ENCODE measurements around the gene ZSCAN10. TPM values are rescaled to one million over a fixed set of nuclear protein-coding genes. Genes with fewer than 3 reads are reported as not detected.

Gene ZSCAN10
- total RNA-seq, 1 experiment from 2014 or later: not detected

DNA sequence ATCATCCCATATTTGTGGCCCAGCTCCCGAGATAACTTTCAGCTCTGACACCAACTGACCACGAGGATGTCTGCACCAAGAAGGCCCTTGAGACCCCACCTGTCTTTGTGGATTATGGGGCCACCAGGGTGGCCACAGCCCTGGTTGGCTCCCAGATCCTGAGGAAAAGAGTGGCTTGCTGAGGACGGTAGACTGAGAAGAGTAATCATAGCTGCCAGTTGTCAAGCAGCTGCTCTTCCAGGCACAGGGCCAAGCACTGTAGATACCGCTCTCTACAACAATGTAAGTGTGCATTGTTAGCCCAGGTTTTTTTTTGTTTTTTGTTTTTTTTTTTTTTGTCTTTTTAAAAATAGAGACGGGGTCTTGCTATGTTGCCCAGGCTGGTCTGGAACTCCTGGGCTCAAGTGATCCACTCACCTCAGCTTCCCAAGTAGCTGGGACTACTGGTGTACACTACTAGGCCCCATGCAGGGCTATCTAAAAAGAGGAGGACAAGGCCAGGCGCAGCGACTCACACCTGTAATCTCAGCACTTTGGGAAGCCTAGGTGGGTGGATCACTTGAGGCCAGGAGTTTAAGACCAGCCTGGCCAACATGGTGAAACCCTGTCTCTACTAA lies 22.9 kb upstream of the ZSCAN10 start:
- intact Hi-C loops (cut with micrococcal nuclease): no loop called here
- no peaks in the 10 kb centered on the region for H3K27me3 ChIP-seq (ENCODE audit: low read length)

DNA sequence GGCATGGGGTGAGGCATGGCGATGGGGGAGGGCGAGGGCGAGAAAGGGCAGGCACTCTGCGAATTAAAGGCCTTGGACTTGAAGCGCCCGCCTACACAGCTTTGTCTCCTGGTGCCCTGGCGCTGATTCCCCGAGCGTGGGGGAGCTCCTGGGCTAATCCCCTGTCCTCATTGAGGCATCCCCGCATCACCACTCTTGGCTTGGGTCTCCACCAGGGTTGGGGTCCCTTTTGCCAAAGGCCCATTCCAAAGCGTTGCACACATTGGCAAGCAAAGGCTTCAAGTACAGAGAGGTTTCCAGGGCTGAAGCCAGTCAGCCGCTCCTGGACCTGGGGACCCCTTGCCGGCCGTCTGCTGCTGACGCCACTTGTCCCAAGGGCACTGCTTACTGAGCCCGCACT lies 21.3 kb upstream of the ZSCAN10 start:
- intact Hi-C loops (cut with micrococcal nuclease): no loop called here
- H3K9ac ChIP-seq (ENCODE audit: low read length): no peak overlapping the region
- ATAC-seq (no peak), DNase-seq (no peak)
- no peaks in the 10 kb centered on the region for H4K20me1 ChIP-seq (ENCODE audit: low read length)
- no peak overlapping the region for H3K27ac ChIP-seq (ENCODE audit: low read length)
- H3K79me2 ChIP-seq (ENCODE audit: low read length): no peaks in the 10 kb centered on the region
- no peaks in the 10 kb centered on the region; the same call in 1 of the 2 replicates for H3K4me1 ChIP-seq (ENCODE audit: insufficient read depth, low read length)
- TF ChIP-seq, protein P1, sequence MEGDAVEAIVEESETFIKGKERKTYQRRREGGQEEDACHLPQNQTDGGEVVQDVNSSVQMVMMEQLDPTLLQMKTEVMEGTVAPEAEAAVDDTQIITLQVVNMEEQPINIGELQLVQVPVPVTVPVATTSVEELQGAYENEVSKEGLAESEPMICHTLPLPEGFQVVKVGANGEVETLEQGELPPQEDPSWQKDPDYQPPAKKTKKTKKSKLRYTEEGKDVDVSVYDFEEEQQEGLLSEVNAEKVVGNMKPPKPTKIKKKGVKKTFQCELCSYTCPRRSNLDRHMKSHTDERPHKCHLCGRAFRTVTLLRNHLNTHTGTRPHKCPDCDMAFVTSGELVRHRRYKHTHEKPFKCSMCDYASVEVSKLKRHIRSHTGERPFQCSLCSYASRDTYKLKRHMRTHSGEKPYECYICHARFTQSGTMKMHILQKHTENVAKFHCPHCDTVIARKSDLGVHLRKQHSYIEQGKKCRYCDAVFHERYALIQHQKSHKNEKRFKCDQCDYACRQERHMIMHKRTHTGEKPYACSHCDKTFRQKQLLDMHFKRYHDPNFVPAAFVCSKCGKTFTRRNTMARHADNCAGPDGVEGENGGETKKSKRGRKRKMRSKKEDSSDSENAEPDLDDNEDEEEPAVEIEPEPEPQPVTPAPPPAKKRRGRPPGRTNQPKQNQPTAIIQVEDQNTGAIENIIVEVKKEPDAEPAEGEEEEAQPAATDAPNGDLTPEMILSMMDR (conservative IDR thresholded peaks at IDR 0.05; ENCODE audit: low read depth, low read length): no peak
- TF ChIP-seq EZH2 (IDR thresholded peaks at IDR 0.05; ENCODE audit: low read length, unreplicated experiment) (no peak), EZH2phosphoT487 (IDR thresholded peaks at IDR 0.05; ENCODE audit: borderline replicate concordance, low read length) (no peak)
- no peaks in the 10 kb centered on the region for H3K27me3 ChIP-seq (ENCODE audit: low read length)
- H2AFZ ChIP-seq (ENCODE audit: low read length): no peak overlapping the region
- H3K9me2 ChIP-seq (replicated peaks; ENCODE audit: low read length): no peaks in the 10 kb centered on the region
- ChIA-PET POLR2A (ENCODE audit: unreplicated experiment) (no interaction called here), CTCF (no interaction called here)
- no peaks in the 10 kb centered on the region for H3K9me3 ChIP-seq (ENCODE audit: low read length)
- H3F3A ChIP-seq (ENCODE audit: low read length, unreplicated experiment): no peaks in the 10 kb centered on the region
- no peak overlapping the region for H3K4me2 ChIP-seq (ENCODE audit: low read length)
- no peak overlapping the region for H3K4me3 ChIP-seq (ENCODE audit: low read length)
- H3K36me3 ChIP-seq (ENCODE audit: low read depth, low read length): no peaks in the 10 kb centered on the region
- no TSS peak for BruUV-seq (replicated peaks)

More for the DNA sequence above, 22.9 kb upstream of the ZSCAN10 start:
- ATAC-seq (no peak), DNase-seq (no peak)
- no TSS peak for BruUV-seq (replicated peaks)
- no peaks in the 10 kb centered on the region for H3K9me2 ChIP-seq (replicated peaks; ENCODE audit: low read length)
- H3K4me2 ChIP-seq (ENCODE audit: low read length): no peak overlapping the region
- H3K9me3 ChIP-seq (ENCODE audit: low read length): no peaks in the 10 kb centered on the region
- H3F3A ChIP-seq (ENCODE audit: low read length, unreplicated experiment): no peaks in the 10 kb centered on the region
- CTCF ChIA-PET: interaction anchor here (0.5 kb wide), 1 partner anchor 9 kb away, joined by 5 read pairs; no protein-coding TSS in a partner anchor
- no peak overlapping the region for H3K27ac ChIP-seq (ENCODE audit: low read length)
- POLR2A ChIA-PET (ENCODE audit: unreplicated experiment): interaction anchor here (0.8 kb wide), 1 partner anchor 1306 kb away, joined by 4 read pairs; no protein-coding TSS in a partner anchor
- TF ChIP-seq, protein P1 (conservative IDR thresholded peaks at IDR 0.05; ENCODE audit: low read depth, low read length): no peak
- no peak for TF ChIP-seq EZH2phosphoT487 (IDR thresholded peaks at IDR 0.05; ENCODE audit: borderline replicate concordance, low read length)
- no peak for TF ChIP-seq EZH2 (IDR thresholded peaks at IDR 0.05; ENCODE audit: low read length, unreplicated experiment)
- H3K4me3 ChIP-seq (ENCODE audit: low read length): no peak overlapping the region
- no peaks in the 10 kb centered on the region; the same call in 1 of the 2 replicates for H3K4me1 ChIP-seq (ENCODE audit: insufficient read depth, low read length)
- H4K20me1 ChIP-seq (ENCODE audit: low read length): no peaks in the 10 kb centered on the region
- H3K79me2 ChIP-seq (ENCODE audit: low read length): no peaks in the 10 kb centered on the region
- H2AFZ ChIP-seq (ENCODE audit: low read length): no peak overlapping the region
- no peaks in the 10 kb centered on the region for H3K36me3 ChIP-seq (ENCODE audit: low read depth, low read length)
- H3K9ac ChIP-seq (ENCODE audit: low read length): no peak overlapping the region

DNA sequence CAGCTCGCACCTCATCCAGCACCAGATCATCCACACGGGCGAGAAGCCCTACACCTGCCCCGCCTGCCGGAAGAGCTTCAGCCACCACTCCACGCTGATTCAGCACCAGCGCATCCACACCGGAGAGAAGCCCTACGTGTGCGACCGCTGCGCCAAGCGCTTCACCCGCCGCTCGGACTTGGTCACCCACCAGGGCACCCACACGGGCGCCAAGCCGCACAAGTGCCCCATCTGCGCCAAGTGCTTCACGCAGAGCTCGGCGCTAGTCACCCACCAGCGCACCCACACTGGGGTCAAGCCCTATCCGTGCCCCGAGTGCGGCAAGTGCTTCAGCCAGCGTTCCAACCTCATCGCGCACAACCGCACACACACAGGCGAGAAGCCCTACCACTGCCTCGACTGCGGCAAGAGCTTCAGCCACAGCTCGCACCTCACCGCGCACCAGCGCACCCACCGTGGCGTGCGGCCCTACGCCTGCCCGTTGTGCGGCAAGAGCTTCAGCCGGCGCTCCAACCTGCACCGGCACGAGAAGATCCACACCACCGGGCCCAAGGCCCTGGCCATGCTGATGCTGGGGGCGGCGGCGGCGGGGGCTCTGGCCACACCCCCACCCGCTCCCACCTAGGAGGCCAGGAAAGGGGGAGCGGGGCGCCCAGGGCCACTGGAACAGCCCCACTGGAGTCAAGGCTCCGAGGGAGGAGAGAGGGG lies 20.8 kb upstream of the ZSCAN10 start:
- Histone ChIP-seq H3K9ac (ENCODE audit: low read length) (no peak overlapping the region), H3K9me3 (ENCODE audit: low read length) (no peaks in the 10 kb centered on the region), H4K20me1 (ENCODE audit: low read length) (no peaks in the 10 kb centered on the region), H3K4me1 (ENCODE audit: insufficient read depth, low read length) (no peaks in the 10 kb centered on the region; the same call in 1 of the 2 replicates), H3K4me2 (ENCODE audit: low read length) (no peak overlapping the region), H3K4me3 (ENCODE audit: low read length) (no peak overlapping the region), H2AFZ (ENCODE audit: low read length) (no peak overlapping the region), H3K27me3 (ENCODE audit: low read length) (no peaks in the 10 kb centered on the region), H3F3A (ENCODE audit: low read length, unreplicated experiment) (no peaks in the 10 kb centered on the region), H3K9me2 (replicated peaks; ENCODE audit: low read length) (no peaks in the 10 kb centered on the region), H3K27ac (ENCODE audit: low read length) (no peak overlapping the region), H3K79me2 (ENCODE audit: low read length) (peaks cover 4% of the 10 kb centered on the region; the same call in 1 of the 2 replicates), H3K36me3 (ENCODE audit: low read depth, low read length) (no peaks in the 10 kb centered on the region)
- TF ChIP-seq, protein P1 (conservative IDR thresholded peaks at IDR 0.05; ENCODE audit: low read depth, low read length): no peak
- TF ChIP-seq EZH2phosphoT487 (IDR thresholded peaks at IDR 0.05; ENCODE audit: borderline replicate concordance, low read length) (no peak), EZH2 (IDR thresholded peaks at IDR 0.05; ENCODE audit: low read length, unreplicated experiment) (no peak)
- ChIA-PET POLR2A (ENCODE audit: unreplicated experiment) (no interaction called here), CTCF (no interaction called here)
- no TSS peak for BruUV-seq (replicated peaks)
- intact Hi-C loops (cut with micrococcal nuclease): no loop called here
- no peak for DNase-seq
- no peak for ATAC-seq

Data from PC-3 (cell line).